Gastroesophageal sphincter (tissue), 3 donors: ENCODE data around the gene PTPRD.

ENCODE experiments used
- CTCF ChIP-seq, 4 experiments: fragments of 200-600 bp in 2 of 4; fragments of 450-650 bp in 2 of 4; sonication (generic) in 1 of 4; IDR thresholded peaks; one replicate each; pipeline ENCODE4 v1.5.1; 2017 to 2019; ENCODE audit warnings: antibody characterized with exemption in 4 of 4, mild to moderate bottlenecking in 2 of 4, moderate library complexity in 2 of 4
- POLR2A ChIP-seq, 2 donors: fragments of 450-650 bp; IDR thresholded peaks; one replicate each; pipeline ENCODE4 v1.6.1; 2017; ENCODE audit warnings: antibody characterized with exemption in 2 of 2, mild to moderate bottlenecking in 2 of 2, moderate library complexity in 1 of 2
- POLR2AphosphoS5 ChIP-seq: sonication (generic); formaldehyde crosslinking; IDR thresholded peaks from one replicate; pipeline ENCODE4 v1.6.1; 2017; ENCODE audit warnings: antibody characterized with exemption

- TF ChIP-seq CTCF (IDR thresholded peaks at IDR 0.05) (no peak), POLR2AphosphoS5 (no peak), POLR2A (IDR thresholded peaks at IDR 0.05) (no peak)
Observed at GRCh38 chr9:8924562-8924961, 1688.2 kb downstream of the PTPRD start.
